KMS-11 (cell line): ENCODE results near the gene SLC48A1.
A peak's percentile ranks its signal among the peaks of the same experiment; 100 is the strongest.

Experiments
- H2AFZ ChIP-seq: fragments of 200-600 bp; sonication (generic); 2 replicates; pipeline ENCODE4 v1.6.1; 2016; ENCODE audit warnings: antibody characterized with exemption, mixed run types, low read depth
- H3K27ac ChIP-seq: fragments of 200-600 bp; sonication (generic); 2 replicates; pipeline ENCODE4 v1.6.1; 2016; ENCODE audit warnings: mild to moderate bottlenecking, mixed run types
- H3K27me3 ChIP-seq: fragments of 200-600 bp; sonication (generic); 2 replicates; pipeline ENCODE4 v1.6.1; 2017; ENCODE audit warnings: mild to moderate bottlenecking, low read depth, mixed run types, moderate library complexity; ENCODE audit not compliant: insufficient read depth
- H3K36me3 ChIP-seq: fragments of 200-600 bp; sonication (generic); 2 replicates; pipeline ENCODE4 v1.6.1; 2017; ENCODE audit warnings: mild to moderate bottlenecking, mixed run types; ENCODE audit not compliant: insufficient read depth
- H3K4me1 ChIP-seq: fragments of 200-600 bp; sonication (generic); 2 replicates; pipeline ENCODE4 v1.6.1; 2016; ENCODE audit warnings: mild to moderate bottlenecking, low read depth, mixed run types; ENCODE audit not compliant: poor library complexity, severe bottlenecking
- H3K4me2 ChIP-seq: fragments of 200-600 bp; sonication (generic); 2 replicates; pipeline ENCODE4 v1.7.0; 2016; ENCODE audit warnings: mild to moderate bottlenecking, mixed run types
- H3K4me3 ChIP-seq: fragments of 200-600 bp; sonication (generic); IDR thresholded peaks from 2 replicates; pipeline ENCODE4 v1.6.1; 2017; ENCODE audit warnings: low read depth, low read length, mixed read lengths; ENCODE audit not compliant: insufficient read depth
- H3K79me2 ChIP-seq: fragments of 200-600 bp; sonication (generic); 2 replicates; pipeline ENCODE4 v1.6.1; 2016; ENCODE audit warnings: low read depth, mixed run types; ENCODE audit not compliant: insufficient read depth
- H3K9ac ChIP-seq: fragments of 200-600 bp; sonication (generic); 2 replicates; pipeline ENCODE4 v1.6.1; 2016; ENCODE audit warnings: mild to moderate bottlenecking, mixed run types
- H4K20me1 ChIP-seq: fragments of 200-600 bp; sonication (generic); 2 replicates; pipeline ENCODE4 v1.6.1; 2016; ENCODE audit warnings: mild to moderate bottlenecking, mixed run types; ENCODE audit not compliant: insufficient read depth
- CTCF ChIP-seq: fragments of 200-600 bp; sonication (generic); conservative IDR thresholded peaks from 2 replicates; pipeline ENCODE4 v1.6.1; 2017; ENCODE audit warnings: low read depth, mild to moderate bottlenecking, antibody characterized with exemption, low read length, moderate library complexity, mixed read lengths

SLC48A1 gene

GRCh38 chr12:47752552-47752951 lies 20.5 kb upstream of the SLC48A1 start:
- no peak overlapping the region for H3K9ac ChIP-seq
- H3K4me2 ChIP-seq, result no peak overlapping the region; the same call in 1 of the 2 replicates
- H3K4me3 ChIP-seq, result no peak overlapping the region
- no peaks in the 10 kb centered on the region for H3K36me3 ChIP-seq
- no peak overlapping the region for H2AFZ ChIP-seq
- no peaks in the 10 kb centered on the region for H4K20me1 ChIP-seq
- H3K27me3 ChIP-seq, result no peaks in the 10 kb centered on the region
- H3K79me2 ChIP-seq, result no peaks in the 10 kb centered on the region
- peaks cover 57% of the 10 kb centered on the region for H3K4me1 ChIP-seq
- no peak for TF ChIP-seq CTCF
- no peak overlapping the region for H3K27ac ChIP-seq

- peaks cover 63% of the 10 kb centered on the region for H3K4me1 ChIP-seq
- H3K27ac ChIP-seq, result peak overlapping the region; percentile 71
- no peaks in the 10 kb centered on the region for H4K20me1 ChIP-seq
- no peak overlapping the region for H3K4me3 ChIP-seq
- H3K4me2 ChIP-seq, result peak overlapping the region; percentile 40
- H3K36me3 ChIP-seq, result no peaks in the 10 kb centered on the region
- H3K9ac ChIP-seq, result peak overlapping the region; percentile 25; the same call in 1 of the 2 replicates
- no peak for TF ChIP-seq CTCF
- H3K27me3 ChIP-seq, result no peaks in the 10 kb centered on the region
- H2AFZ ChIP-seq, result peak overlapping the region; percentile 13; the same call in 1 of the 2 replicates
- H3K79me2 ChIP-seq, result no peaks in the 10 kb centered on the region
Measured at GRCh38 chr12:47753021-47754001, 19.7 kb upstream of the SLC48A1 start.

- Histone ChIP-seq H2AFZ (peak overlapping the region; percentile 24; the same call in 1 of the 2 replicates), H3K36me3 (no peaks in the 10 kb centered on the region), H3K79me2 (no peaks in the 10 kb centered on the region), H3K27me3 (no peaks in the 10 kb centered on the region), H3K27ac (peak overlapping the region; percentile 71), H3K4me1 (peaks cover 67% of the 10 kb centered on the region), H4K20me1 (no peaks in the 10 kb centered on the region), H3K4me3 (no peak overlapping the region), H3K9ac (peak overlapping the region; percentile 25; the same call in 1 of the 2 replicates), H3K4me2 (peak overlapping the region; percentile 40)
- TF ChIP-seq CTCF, result no peak
Measured at GRCh38 chr12:47754126-47754525, 18.9 kb upstream of the SLC48A1 start.

- H2AFZ ChIP-seq, result peak overlapping the region; percentile 24; the same call in 1 of the 2 replicates
- H3K4me2 ChIP-seq, result peak overlapping the region; percentile 40
- no peaks in the 10 kb centered on the region for H4K20me1 ChIP-seq
- no peak overlapping the region; the same call in 1 of the 2 replicates for H3K9ac ChIP-seq
- no peak overlapping the region for H3K4me3 ChIP-seq
- no peaks in the 10 kb centered on the region for H3K27me3 ChIP-seq
- H3K36me3 ChIP-seq, result no peaks in the 10 kb centered on the region
- H3K4me1 ChIP-seq, result peaks cover 72% of the 10 kb centered on the region
- no peak for TF ChIP-seq CTCF
- peak overlapping the region; percentile 71 for H3K27ac ChIP-seq
- no peaks in the 10 kb centered on the region for H3K79me2 ChIP-seq
Measured at GRCh38 chr12:47754881-47755280, 18.2 kb upstream of the SLC48A1 start.
